Neural progenitor cell (in vitro differentiated cells): Measurements from ENCODE around the gene TMEM117. TPM values are rescaled to one million over a fixed set of nuclear protein-coding genes. Genes with fewer than 3 reads are reported as not detected.
"Not testable (repeated sequence)": the region's sequence is repeated elsewhere in the genome, so short reads cannot be mapped to it uniquely, and the experiment has no call there.

Source experiments
- DNase-seq: peaks from one replicate; pipeline ENCODE4 v3.0.0-alpha.2; 2016; ENCODE audit warnings: low spot score
- H2AFZ ChIP-seq: fragments of 200-600 bp; sonication (generic); replicated peaks from 2 replicates; pipeline ENCODE4 v1.6.1; 2016; ENCODE audit warnings: antibody characterized with exemption
- H3F3A ChIP-seq: fragments of 200-600 bp; sonication (generic); 2 replicates; pipeline ENCODE4 v1.6.1; 2016; ENCODE audit warnings: antibody characterized with exemption, low read depth
- H3K27ac ChIP-seq: fragments of 200-600 bp; sonication (generic); 2 replicates; pipeline ENCODE4 v1.5.1; 2016; ENCODE audit warnings: mild to moderate bottlenecking
- H3K27me3 ChIP-seq: fragments of 200-600 bp; sonication (generic); 2 replicates; pipeline ENCODE4 v1.6.1; 2016; ENCODE audit warnings: mild to moderate bottlenecking, moderate library complexity
- H3K36me3 ChIP-seq: fragments of 200-600 bp; sonication (generic); 2 replicates; pipeline ENCODE4 v1.5.1; 2016
- H3K4me1 ChIP-seq: fragments of 200-600 bp; sonication (generic); 2 replicates; pipeline ENCODE4 v1.6.1; 2016; ENCODE audit warnings: mixed run types
- H3K4me2 ChIP-seq: fragments of 200-600 bp; sonication (generic); 2 replicates; pipeline ENCODE4 v1.6.1; 2016
- H3K4me3 ChIP-seq: fragments of 200-600 bp; sonication (generic); 2 replicates; pipeline ENCODE4 v1.5.1; 2016
- H3K79me2 ChIP-seq: fragments of 200-600 bp; sonication (generic); 2 replicates; pipeline ENCODE4 v1.6.1; 2016; ENCODE audit warnings: low read depth
- H3K9ac ChIP-seq: fragments of 200-600 bp; sonication (generic); 2 replicates; pipeline ENCODE4 v1.6.1; 2016
- H3K9me3 ChIP-seq: fragments of 200-600 bp; sonication (generic); 2 replicates; pipeline ENCODE4 v1.5.1; 2016; ENCODE audit warnings: low read depth
- H4K20me1 ChIP-seq: fragments of 200-600 bp; sonication (generic); 2 replicates; pipeline ENCODE4 v1.6.1; 2016; ENCODE audit warnings: low read depth
- H3K27ac Mint-ChIP-seq: 3 replicates; pipeline ENCODE4 v1.8.0; 2021; ENCODE audit warnings: mixed read lengths
- H3K27me3 Mint-ChIP-seq: 2 replicates; pipeline ENCODE4 v1.8.0; 2022; ENCODE audit warnings: low read depth, mild to moderate bottlenecking, inconsistent platforms, moderate library complexity, mixed read lengths; ENCODE audit not compliant: insufficient read depth
- H3K36me3 Mint-ChIP-seq: 3 replicates; pipeline ENCODE4 v1.8.0; 2021; ENCODE audit warnings: mixed read lengths
- H3K4me1 Mint-ChIP-seq: 3 replicates; pipeline ENCODE4 v1.8.0; 2021; ENCODE audit warnings: mixed read lengths
- H3K4me3 Mint-ChIP-seq: 3 replicates; pipeline ENCODE4 v1.8.0; 2021; ENCODE audit warnings: mild to moderate bottlenecking, moderate library complexity, mixed read lengths
- H3K9me3 Mint-ChIP-seq: 3 replicates; pipeline ENCODE4 v1.8.0; 2020; ENCODE audit warnings: mixed read lengths
- CTCF ChIP-seq: fragments of 200-600 bp; sonication (generic); IDR thresholded peaks from 2 replicates; pipeline ENCODE4 v1.5.1; 2017; ENCODE audit warnings: antibody characterized with exemption, mild to moderate bottlenecking
- EZH2 ChIP-seq: fragments of 200-600 bp; sonication (generic); IDR thresholded peaks from 2 replicates; pipeline ENCODE4 v1.6.1; 2017; ENCODE audit warnings: antibody characterized with exemption, mild to moderate bottlenecking, moderate library complexity
- EZH2phosphoT487 ChIP-seq: fragments of 200-600 bp; sonication (generic); IDR thresholded peaks from 2 replicates; pipeline ENCODE4 v1.6.1; 2017; ENCODE audit warnings: antibody characterized with exemption
- total RNA-seq: library from RNA; depleted of rRNA; stranded (reverse); fragments of >200 nt; gene quantifications from 2 replicates; pipeline ENCODE4 v1.2.3, GENCODE V29; 2015; ENCODE audit warnings: low replicate concordance

TMEM117 gene
- total RNA-seq, 1 donor from 2014 or later = 1.6 TPM

DNA sequence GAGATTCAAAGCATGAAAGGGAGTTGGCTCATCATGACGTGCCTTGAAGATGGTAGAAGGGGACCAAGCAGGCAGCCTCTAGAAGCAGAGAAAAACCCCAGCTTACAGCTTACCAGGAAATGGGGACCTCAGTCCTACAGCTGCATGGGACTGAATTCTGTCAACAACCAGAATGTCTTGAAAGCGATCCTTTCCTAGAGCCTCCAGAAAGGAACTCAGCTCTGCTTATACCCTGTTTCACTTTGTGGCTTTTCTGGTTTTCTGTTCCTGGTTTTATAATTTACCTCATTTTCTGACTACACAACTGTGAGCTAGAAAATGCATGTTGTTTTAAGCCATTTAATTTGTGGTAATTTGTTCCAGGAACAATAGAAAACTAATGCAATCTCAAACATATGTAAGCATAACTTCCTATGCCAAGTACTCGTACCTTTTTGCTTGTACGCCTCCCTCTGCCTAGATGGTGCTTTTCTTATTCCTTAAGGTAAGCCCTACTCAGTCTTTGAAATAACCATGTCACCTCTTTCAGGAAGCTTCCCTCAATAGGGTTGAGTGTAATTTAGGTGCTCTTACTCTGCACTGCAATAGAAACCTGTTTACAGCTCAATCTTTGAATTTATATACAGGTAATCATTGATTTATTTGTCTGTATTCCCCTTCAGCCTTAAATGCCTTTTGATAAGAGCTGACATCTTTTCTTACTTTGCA is 348.8 kb downstream of the TMEM117 start:
- Histone ChIP-seq H3K9ac (no peak overlapping the region), H3K36me3 (no peaks in the 10 kb centered on the region), H3F3A (no peaks in the 10 kb centered on the region), H3K9me3 (no peaks in the 10 kb centered on the region), H3K4me2 (no peak overlapping the region), H4K20me1 (no peaks in the 10 kb centered on the region), H3K27me3 (no peaks in the 10 kb centered on the region), H2AFZ (no peak overlapping the region), H3K27ac (no peak overlapping the region), H3K4me1 (no peaks in the 10 kb centered on the region), H3K79me2 (no peaks in the 10 kb centered on the region), H3K4me3 (no peak overlapping the region)
- DNase-seq = no peak
- Mint-ChIP-seq H3K4me3 (no peak overlapping the region), H3K27ac (no peak overlapping the region), H3K4me1 (no peaks in the 10 kb centered on the region), H3K9me3 (no peaks in the 10 kb centered on the region), H3K27me3 (peaks cover 4% of the 10 kb centered on the region), H3K36me3 (no peaks in the 10 kb centered on the region)
- TF ChIP-seq CTCF (no peak), EZH2 (no peak), EZH2phosphoT487 (no peak)

DNA sequence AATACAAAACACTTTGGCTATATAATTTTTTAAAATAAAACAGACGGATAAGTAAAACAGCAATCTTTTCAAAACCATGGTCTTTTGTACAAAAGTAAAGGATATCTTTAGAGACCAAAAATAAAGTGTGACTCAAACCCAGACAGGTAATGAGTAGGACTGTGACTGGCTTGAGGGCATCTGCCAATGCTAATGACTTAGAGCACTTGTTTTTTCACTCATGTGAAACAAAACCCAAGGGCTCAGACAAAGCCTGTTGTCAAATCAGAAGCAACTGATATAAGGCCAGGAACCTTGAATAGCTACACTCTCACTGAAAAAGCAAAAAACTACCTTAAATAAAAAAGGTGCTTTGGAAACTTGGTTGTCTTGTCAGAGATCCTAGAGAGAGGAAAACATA is 357.4 kb downstream of the TMEM117 start:
- no peaks in the 10 kb centered on the region for H3K36me3 ChIP-seq
- H3K4me1 ChIP-seq = no peaks in the 10 kb centered on the region
- H3K27ac ChIP-seq = no peak overlapping the region
- no peak overlapping the region for H3K4me3 ChIP-seq
- no peaks in the 10 kb centered on the region for H3K4me1 Mint-ChIP-seq
- peaks cover 2% of the 10 kb centered on the region for H3K27me3 Mint-ChIP-seq
- H3F3A ChIP-seq = no peaks in the 10 kb centered on the region
- no peaks in the 10 kb centered on the region for H3K9me3 ChIP-seq
- no peaks in the 10 kb centered on the region for H4K20me1 ChIP-seq
- H3K4me3 Mint-ChIP-seq = no peak overlapping the region
- DNase-seq = no peak
- H3K36me3 Mint-ChIP-seq = no peaks in the 10 kb centered on the region
- no peak overlapping the region for H3K4me2 ChIP-seq
- no peaks in the 10 kb centered on the region for H3K79me2 ChIP-seq
- H2AFZ ChIP-seq = no peak overlapping the region
- H3K27ac Mint-ChIP-seq = no peak overlapping the region
- H3K9ac ChIP-seq = no peak overlapping the region
- no peaks in the 10 kb centered on the region for H3K9me3 Mint-ChIP-seq
- TF ChIP-seq EZH2phosphoT487 = no peak
- no peak for TF ChIP-seq EZH2
- no peak for TF ChIP-seq CTCF
- no peaks in the 10 kb centered on the region for H3K27me3 ChIP-seq

DNA sequence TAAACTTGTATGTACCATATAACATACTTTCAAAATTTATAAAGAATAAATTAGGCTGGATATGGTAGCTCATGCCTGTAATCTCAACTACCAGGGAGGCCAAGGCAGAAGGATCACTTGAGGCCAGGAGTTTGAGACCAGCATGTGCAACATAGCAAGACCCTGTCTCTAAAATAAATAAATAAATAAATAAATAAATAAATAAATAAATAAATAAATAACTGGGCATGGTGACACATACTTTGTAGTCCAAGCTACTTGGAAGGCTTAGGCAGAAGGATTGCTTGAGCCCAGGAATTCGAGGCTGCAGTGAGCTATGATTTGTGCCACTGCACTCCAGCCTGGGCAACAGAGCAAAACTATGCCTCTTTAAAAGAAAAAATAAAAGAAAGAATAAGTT is 359.8 kb downstream of the TMEM117 start:
- H3K4me2 ChIP-seq, H3K4me1 Mint-ChIP-seq, H3K27ac ChIP-seq, H3K79me2 ChIP-seq, H3K36me3 Mint-ChIP-seq, H2AFZ ChIP-seq, H3K4me3 Mint-ChIP-seq, H3K36me3 ChIP-seq, H3K9me3 ChIP-seq, H3K27me3 ChIP-seq, H3K9ac ChIP-seq, H3K9me3 Mint-ChIP-seq, DNase-seq, H3K27ac Mint-ChIP-seq, H3K4me3 ChIP-seq, H3F3A ChIP-seq, H3K4me1 ChIP-seq, H4K20me1 ChIP-seq, H3K27me3 Mint-ChIP-seq: not testable (repeated sequence)

DNA sequence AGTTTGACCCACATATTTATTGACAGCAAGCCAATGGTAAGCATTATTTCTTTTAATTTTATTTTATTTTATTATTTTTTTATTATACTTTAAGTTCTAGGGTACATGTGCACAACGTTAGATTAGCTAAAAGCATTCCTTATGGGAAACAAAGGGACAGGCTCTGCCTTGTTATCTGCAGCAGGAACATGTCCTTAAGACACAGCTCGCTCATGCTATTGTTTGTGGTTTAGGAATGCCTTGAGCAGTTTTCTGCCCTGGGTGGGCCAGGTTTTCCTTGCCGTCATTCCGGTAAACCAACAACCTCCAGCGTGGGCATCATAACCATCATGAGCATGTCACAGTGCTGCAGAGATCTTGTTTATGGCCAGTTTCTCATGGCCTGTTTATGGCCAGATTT is 370.2 kb downstream of the TMEM117 start:
- Mint-ChIP-seq H3K36me3 (no peaks in the 10 kb centered on the region), H3K27ac (no peak overlapping the region), H3K9me3 (peaks cover 8% of the 10 kb centered on the region), H3K4me3 (no peak overlapping the region), H3K4me1 (no peaks in the 10 kb centered on the region), H3K27me3 (no peaks in the 10 kb centered on the region)
- Histone ChIP-seq H3F3A (no peaks in the 10 kb centered on the region), H3K36me3 (no peaks in the 10 kb centered on the region), H3K27ac (no peak overlapping the region), H3K9ac (no peak overlapping the region), H3K4me3 (no peak overlapping the region), H3K27me3 (no peaks in the 10 kb centered on the region), H3K4me1 (no peaks in the 10 kb centered on the region), H3K79me2 (no peaks in the 10 kb centered on the region), H3K4me2 (no peak overlapping the region), H3K9me3 (no peaks in the 10 kb centered on the region), H4K20me1 (no peaks in the 10 kb centered on the region), H2AFZ (no peak overlapping the region)
- DNase-seq = no peak
- no peak for TF ChIP-seq CTCF
- TF ChIP-seq EZH2 = no peak
- no peak for TF ChIP-seq EZH2phosphoT487
